Stimulated activated CD8-positive, alpha-beta memory T cell treated with anti-CD3 and anti-CD28 coated beads, Interleukin-15, amount 100 ng/mL, for 24 hours (primary cell): ENCODE results near the gene PRR30.

Experiments used
- DNase-seq: peaks from one replicate; pipeline ENCODE4 v3.0.0-alpha.2; 2020; ENCODE audit warnings: low read depth

PRR30 gene

GRCh38 chr2:27097341-27097740 is 41.9 kb downstream of the PRR30 start:
- no peak for DNase-seq

DNA sequence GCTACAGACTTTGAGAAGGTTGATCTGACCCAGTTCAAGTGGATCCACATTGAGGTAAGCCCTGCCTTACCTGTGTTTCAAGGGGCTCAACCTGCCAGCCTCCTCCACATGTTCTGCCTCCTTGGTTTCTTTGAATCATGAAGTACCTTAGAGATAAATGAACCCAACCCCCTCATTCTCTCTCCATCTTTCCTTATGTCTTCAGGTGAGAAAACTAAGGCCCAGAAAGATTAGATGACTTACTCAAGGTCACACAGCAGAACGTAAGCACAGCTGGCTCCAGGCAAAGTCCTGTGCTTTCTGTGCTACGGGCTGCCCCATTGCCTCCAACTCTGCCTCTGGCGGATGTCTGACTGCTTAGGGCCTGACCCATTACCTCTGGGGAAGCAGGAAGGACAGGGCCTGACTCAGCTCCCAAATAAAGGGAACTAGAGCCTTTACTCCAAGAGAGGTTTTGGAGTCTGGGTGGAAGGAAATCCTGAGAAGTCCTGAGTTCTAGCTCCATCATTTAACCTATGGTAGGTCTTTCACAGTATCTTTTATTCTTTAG is 42.4 kb downstream of the PRR30 start:
- DNase-seq: no peak

- no peak for DNase-seq
Observed at GRCh38 chr2:27095745-27096651, 43.2 kb downstream of the PRR30 start.

DNA sequence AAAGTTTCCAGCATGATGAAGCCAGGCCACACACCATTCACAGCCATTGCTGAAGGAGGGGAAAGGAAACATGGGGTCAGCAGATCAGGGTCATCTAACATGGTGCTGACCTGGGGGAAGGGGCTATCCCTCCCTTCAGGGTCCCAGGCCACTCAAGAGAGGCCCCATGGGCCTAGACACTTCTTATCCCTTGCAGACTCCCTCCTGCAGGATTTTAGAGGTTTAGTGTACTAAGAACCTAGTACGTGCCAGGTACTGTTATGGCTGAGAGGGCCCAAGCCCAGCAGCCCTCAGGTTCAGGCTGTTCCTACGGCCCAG is 43.8 kb downstream of the PRR30 start:
- no peak for DNase-seq

GRCh38 chr2:27094353-27094984 is 44.7 kb downstream of the PRR30 start:
- no peak for DNase-seq

- DNase-seq: no peak
Observed at GRCh38 chr2:27093430-27094352, 45.5 kb downstream of the PRR30 start.

DNA sequence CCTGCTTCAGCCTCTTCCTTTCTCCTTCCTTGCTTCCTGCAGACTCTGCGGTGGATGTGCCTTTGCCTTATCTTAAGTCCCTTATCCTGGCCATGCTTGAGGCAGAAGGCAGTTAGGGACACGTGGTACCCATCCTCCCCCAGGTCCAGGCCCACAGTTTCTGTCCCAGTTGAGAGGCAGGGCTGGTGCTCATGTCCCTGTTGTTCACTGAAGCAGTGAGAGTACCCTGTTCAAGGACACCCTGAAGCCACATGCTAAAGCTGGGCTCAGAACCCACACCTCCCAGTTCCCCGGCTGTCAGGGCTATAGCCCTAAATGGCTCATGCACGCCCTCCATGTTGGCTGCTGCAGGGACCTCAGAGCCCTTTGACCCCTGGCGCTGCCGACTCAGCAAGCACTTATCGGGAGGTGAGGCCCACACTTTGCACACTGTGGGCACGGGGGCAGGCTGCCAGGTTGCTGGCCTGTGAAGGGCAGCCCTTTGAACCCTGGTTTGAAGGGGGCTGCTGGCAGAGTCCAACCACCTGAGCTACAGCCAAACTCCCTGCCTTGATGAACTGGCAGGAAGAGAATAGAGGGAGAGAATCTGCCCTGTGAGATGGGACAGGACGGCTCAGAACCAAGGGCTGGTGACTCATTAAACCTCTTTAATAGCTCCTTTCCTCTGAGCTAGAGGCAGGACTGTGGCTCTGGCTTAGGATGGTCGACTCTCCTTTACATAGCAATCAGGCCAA is 46.3 kb downstream of the PRR30 start:
- no peak for DNase-seq

GRCh38 chr2:27091746-27092695 is 47.2 kb downstream of the PRR30 start:
- no peak for DNase-seq

DNA sequence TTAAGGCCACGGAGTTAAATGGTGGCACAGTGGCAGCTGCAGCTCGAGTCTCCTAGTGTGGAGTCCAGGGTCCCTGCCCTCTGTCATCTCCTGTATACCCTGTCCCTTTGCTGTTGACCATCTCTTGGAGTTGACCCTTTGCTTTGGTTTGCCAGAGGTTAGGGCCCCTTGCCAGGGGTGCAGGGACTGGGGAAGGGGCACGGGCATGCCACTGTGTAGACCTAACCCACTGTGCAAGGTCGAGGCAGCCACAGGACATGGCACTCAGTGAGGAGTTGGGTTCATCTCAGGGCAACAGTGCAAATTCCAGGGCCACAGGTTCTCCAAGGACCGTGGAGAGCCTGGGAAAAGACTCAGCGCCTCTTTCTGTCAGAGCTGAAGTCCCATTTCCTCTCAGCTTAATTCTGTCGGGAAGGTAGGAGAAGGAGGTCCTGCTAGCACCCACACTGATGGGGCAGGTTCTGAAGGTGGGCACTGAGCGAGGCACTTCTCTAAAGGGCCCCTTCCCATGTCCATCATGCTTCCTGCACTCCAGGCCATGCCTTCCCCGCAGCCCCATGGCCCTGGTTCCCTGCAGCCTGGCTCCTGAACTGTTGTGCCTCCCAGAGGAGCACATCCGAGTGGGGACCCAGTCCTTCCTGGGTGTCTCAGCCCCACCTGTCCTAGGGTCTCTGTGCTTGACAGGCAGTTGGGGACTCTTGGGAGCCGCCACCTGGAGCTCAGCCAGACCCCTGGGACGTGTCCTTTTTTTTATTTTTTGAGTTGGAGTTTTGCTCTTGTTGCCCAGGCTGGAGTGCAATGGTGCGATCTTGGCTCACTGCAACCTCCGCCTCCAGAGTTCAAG is 49.9 kb downstream of the PRR30 start:
- DNase-seq: no peak

- no peak for DNase-seq
Observed at GRCh38 chr2:27088634-27089033, 50.6 kb downstream of the PRR30 start.

- DNase-seq: no peak
Observed at GRCh38 chr2:27087823-27088410, 51.3 kb downstream of the PRR30 start.
